ENCODE data around the gene PDZK1.
"Not testable (repeated sequence)": the region's sequence is repeated elsewhere in the genome, so short reads cannot be mapped to it uniquely, and the experiment has no call there.

Gene PDZK1

GRCh38 chr1:145662502-145662901 lies 44.7 kb downstream of the PDZK1 start:
- H4K8ac ChIP-seq (ENCODE audit: low read depth, low read length); H3K56ac ChIP-seq (ENCODE audit: low read length); H3K4me1 ChIP-seq (ENCODE audit: control insufficient read depth, low read depth, low read length); H4K5ac ChIP-seq (ENCODE audit: low read length); H3K4me3 ChIP-seq (ENCODE audit: low read length); DNase-seq; H3K27me3 ChIP-seq (ENCODE audit: insufficient read depth, low read length, poor library complexity); H3K4me2 ChIP-seq (ENCODE audit: low read length); H3K79me2 ChIP-seq (ENCODE audit: control insufficient read depth, insufficient read depth, low read length); H2BK120ac ChIP-seq (ENCODE audit: low read depth, low read length); H2BK15ac ChIP-seq (replicated peaks; ENCODE audit: low read depth); H3K23ac ChIP-seq (ENCODE audit: low read length); H2AK5ac ChIP-seq (ENCODE audit: low read length); H3K36me3 ChIP-seq (ENCODE audit: control insufficient read depth, insufficient read depth, low read length); H2BK5ac ChIP-seq (ENCODE audit: low read length); H3K27ac ChIP-seq (ENCODE audit: low read depth, low read length); H3K9ac ChIP-seq (ENCODE audit: low read length); H3K79me1 ChIP-seq (ENCODE audit: low read length); H3K18ac ChIP-seq (ENCODE audit: low read length); H3K4ac ChIP-seq (ENCODE audit: low read depth, low read length): not testable (repeated sequence)
- WGBS (ENCODE audit: extremely low coverage, insufficient coverage, low lambda C conversion rate), result no CpG with 5 or more reads among the region's 2 CpGs

- H3K18ac ChIP-seq (ENCODE audit: low read length); H4K8ac ChIP-seq (ENCODE audit: low read depth, low read length); H3K27ac ChIP-seq (ENCODE audit: low read depth, low read length); H4K5ac ChIP-seq (ENCODE audit: low read length); H3K79me2 ChIP-seq (ENCODE audit: control insufficient read depth, insufficient read depth, low read length); H3K23ac ChIP-seq (ENCODE audit: low read length); H2BK15ac ChIP-seq (replicated peaks; ENCODE audit: low read depth); H3K79me1 ChIP-seq (ENCODE audit: low read length); H3K36me3 ChIP-seq (ENCODE audit: control insufficient read depth, insufficient read depth, low read length); H3K4me3 ChIP-seq (ENCODE audit: low read length); H2BK5ac ChIP-seq (ENCODE audit: low read length); H3K4ac ChIP-seq (ENCODE audit: low read depth, low read length); H2AK5ac ChIP-seq (ENCODE audit: low read length); H3K4me2 ChIP-seq (ENCODE audit: low read length); H3K9ac ChIP-seq (ENCODE audit: low read length); H3K27me3 ChIP-seq (ENCODE audit: insufficient read depth, low read length, poor library complexity); H3K4me1 ChIP-seq (ENCODE audit: control insufficient read depth, low read depth, low read length); H3K56ac ChIP-seq (ENCODE audit: low read length); H2BK120ac ChIP-seq (ENCODE audit: low read depth, low read length): not testable (repeated sequence)
- peak; percentile 4 for DNase-seq
- WGBS (ENCODE audit: extremely low coverage, insufficient coverage, low lambda C conversion rate), result no CpG with 5 or more reads among the region's 7 CpGs
Measured at GRCh38 chr1:145656245-145656943, 50.8 kb downstream of the PDZK1 start.

- not testable (repeated sequence) for H3K27ac ChIP-seq (ENCODE audit: low read depth, low read length); H2AK5ac ChIP-seq (ENCODE audit: low read length); H3K23ac ChIP-seq (ENCODE audit: low read length); H3K4me3 ChIP-seq (ENCODE audit: low read length); H2BK15ac ChIP-seq (replicated peaks; ENCODE audit: low read depth); H3K56ac ChIP-seq (ENCODE audit: low read length); H3K4me2 ChIP-seq (ENCODE audit: low read length); H3K79me1 ChIP-seq (ENCODE audit: low read length); H4K5ac ChIP-seq (ENCODE audit: low read length); H2BK5ac ChIP-seq (ENCODE audit: low read length); H3K4me1 ChIP-seq (ENCODE audit: control insufficient read depth, low read depth, low read length); H3K36me3 ChIP-seq (ENCODE audit: control insufficient read depth, insufficient read depth, low read length); H3K4ac ChIP-seq (ENCODE audit: low read depth, low read length); H3K27me3 ChIP-seq (ENCODE audit: insufficient read depth, low read length, poor library complexity); H4K8ac ChIP-seq (ENCODE audit: low read depth, low read length); H3K18ac ChIP-seq (ENCODE audit: low read length); H3K79me2 ChIP-seq (ENCODE audit: control insufficient read depth, insufficient read depth, low read length); H3K9ac ChIP-seq (ENCODE audit: low read length); DNase-seq; H2BK120ac ChIP-seq (ENCODE audit: low read depth, low read length)
- WGBS (ENCODE audit: extremely low coverage, insufficient coverage, low lambda C conversion rate), result no CpG with 5 or more reads among the region's 1 CpG
Measured at GRCh38 chr1:145643990-145644389, 63.2 kb downstream of the PDZK1 start.

GRCh38 chr1:145641886-145642285 lies 65.3 kb downstream of the PDZK1 start:
- not testable (repeated sequence) for H2BK15ac ChIP-seq (replicated peaks; ENCODE audit: low read depth); H3K79me2 ChIP-seq (ENCODE audit: control insufficient read depth, insufficient read depth, low read length); H3K18ac ChIP-seq (ENCODE audit: low read length); H3K4ac ChIP-seq (ENCODE audit: low read depth, low read length); H3K27me3 ChIP-seq (ENCODE audit: insufficient read depth, low read length, poor library complexity); H4K8ac ChIP-seq (ENCODE audit: low read depth, low read length); H3K9ac ChIP-seq (ENCODE audit: low read length); H3K23ac ChIP-seq (ENCODE audit: low read length); DNase-seq; H3K4me2 ChIP-seq (ENCODE audit: low read length); H3K56ac ChIP-seq (ENCODE audit: low read length); H2AK5ac ChIP-seq (ENCODE audit: low read length); H2BK5ac ChIP-seq (ENCODE audit: low read length); H3K4me3 ChIP-seq (ENCODE audit: low read length); H3K36me3 ChIP-seq (ENCODE audit: control insufficient read depth, insufficient read depth, low read length); H3K27ac ChIP-seq (ENCODE audit: low read depth, low read length); H2BK120ac ChIP-seq (ENCODE audit: low read depth, low read length); H3K79me1 ChIP-seq (ENCODE audit: low read length); H3K4me1 ChIP-seq (ENCODE audit: control insufficient read depth, low read depth, low read length); H4K5ac ChIP-seq (ENCODE audit: low read length)
- no CpG with 5 or more reads among the region's 2 CpGs for WGBS (ENCODE audit: extremely low coverage, insufficient coverage, low lambda C conversion rate)

- H3K56ac ChIP-seq (ENCODE audit: low read length); H3K23ac ChIP-seq (ENCODE audit: low read length); H3K4ac ChIP-seq (ENCODE audit: low read depth, low read length); H4K5ac ChIP-seq (ENCODE audit: low read length); H3K4me3 ChIP-seq (ENCODE audit: low read length); H2BK5ac ChIP-seq (ENCODE audit: low read length); H2BK15ac ChIP-seq (replicated peaks; ENCODE audit: low read depth); DNase-seq; H4K8ac ChIP-seq (ENCODE audit: low read depth, low read length); H3K36me3 ChIP-seq (ENCODE audit: control insufficient read depth, insufficient read depth, low read length); H3K79me2 ChIP-seq (ENCODE audit: control insufficient read depth, insufficient read depth, low read length); H3K27ac ChIP-seq (ENCODE audit: low read depth, low read length); H3K4me2 ChIP-seq (ENCODE audit: low read length); H3K27me3 ChIP-seq (ENCODE audit: insufficient read depth, low read length, poor library complexity); H3K4me1 ChIP-seq (ENCODE audit: control insufficient read depth, low read depth, low read length); H2BK120ac ChIP-seq (ENCODE audit: low read depth, low read length); H3K18ac ChIP-seq (ENCODE audit: low read length); H2AK5ac ChIP-seq (ENCODE audit: low read length); H3K79me1 ChIP-seq (ENCODE audit: low read length); H3K9ac ChIP-seq (ENCODE audit: low read length): not testable (repeated sequence)
- WGBS (ENCODE audit: extremely low coverage, insufficient coverage, low lambda C conversion rate), result no CpG with 5 or more reads among the region's 1 CpG
Measured at GRCh38 chr1:145636237-145636636, 70.9 kb downstream of the PDZK1 start.

- not testable (repeated sequence) for H3K56ac ChIP-seq (ENCODE audit: low read length); H2BK120ac ChIP-seq (ENCODE audit: low read depth, low read length); H4K5ac ChIP-seq (ENCODE audit: low read length); DNase-seq; H3K79me1 ChIP-seq (ENCODE audit: low read length); H3K9ac ChIP-seq (ENCODE audit: low read length); H3K27ac ChIP-seq (ENCODE audit: low read depth, low read length); H2BK15ac ChIP-seq (replicated peaks; ENCODE audit: low read depth); H3K4ac ChIP-seq (ENCODE audit: low read depth, low read length); H3K27me3 ChIP-seq (ENCODE audit: insufficient read depth, low read length, poor library complexity); H3K23ac ChIP-seq (ENCODE audit: low read length); H3K4me2 ChIP-seq (ENCODE audit: low read length); H3K79me2 ChIP-seq (ENCODE audit: control insufficient read depth, insufficient read depth, low read length); H3K4me1 ChIP-seq (ENCODE audit: control insufficient read depth, low read depth, low read length); H3K36me3 ChIP-seq (ENCODE audit: control insufficient read depth, insufficient read depth, low read length); H4K8ac ChIP-seq (ENCODE audit: low read depth, low read length); H3K4me3 ChIP-seq (ENCODE audit: low read length); H2BK5ac ChIP-seq (ENCODE audit: low read length); H3K18ac ChIP-seq (ENCODE audit: low read length); H2AK5ac ChIP-seq (ENCODE audit: low read length)
- no CpG with 5 or more reads among the region's 1 CpG for WGBS (ENCODE audit: extremely low coverage, insufficient coverage, low lambda C conversion rate)
Measured at GRCh38 chr1:145622177-145622576, 85.0 kb downstream of the PDZK1 start.
